ENCODE results near the gene TUT7. TPM values are rescaled to one million over a fixed set of nuclear protein-coding genes. Genes with fewer than 3 reads are reported as not detected.
"Not testable (repeated sequence)": the region's sequence is repeated elsewhere in the genome, so short reads cannot be mapped to it uniquely, and the experiment has no call there.

TUT7 gene
- total RNA-seq, 4 donors from 2014 or later = 36.8 to 99.9 (median 50.4) TPM

DNA sequence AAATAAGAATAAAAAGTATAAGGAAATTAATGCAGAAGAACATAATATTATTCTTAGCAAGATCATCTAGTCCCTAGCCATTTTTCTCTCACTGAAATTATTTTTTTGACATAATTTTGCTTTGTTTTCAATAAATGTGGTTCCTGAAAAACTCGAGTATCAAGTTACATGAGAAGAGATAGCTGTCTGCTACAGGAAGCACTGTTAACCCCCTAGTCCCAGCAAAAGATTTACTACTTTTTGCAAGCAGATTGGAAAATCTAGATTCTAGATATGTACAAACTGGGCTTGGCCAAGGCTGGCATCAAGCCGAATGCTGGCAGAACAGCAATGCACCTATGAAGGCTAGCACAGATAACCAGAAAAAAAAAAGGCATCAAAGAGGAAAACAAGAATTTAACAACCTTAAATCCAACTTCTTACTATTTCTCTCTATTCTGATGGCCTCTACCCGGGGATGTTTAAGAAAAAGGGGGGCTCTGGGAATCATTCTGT, 49.9 kb downstream of the TUT7 start:
- H3K4me3 ChIP-seq = no peak overlapping the region
- no peaks in the 10 kb centered on the region for H3K4me1 ChIP-seq
- TF ChIP-seq, protein P1, sequence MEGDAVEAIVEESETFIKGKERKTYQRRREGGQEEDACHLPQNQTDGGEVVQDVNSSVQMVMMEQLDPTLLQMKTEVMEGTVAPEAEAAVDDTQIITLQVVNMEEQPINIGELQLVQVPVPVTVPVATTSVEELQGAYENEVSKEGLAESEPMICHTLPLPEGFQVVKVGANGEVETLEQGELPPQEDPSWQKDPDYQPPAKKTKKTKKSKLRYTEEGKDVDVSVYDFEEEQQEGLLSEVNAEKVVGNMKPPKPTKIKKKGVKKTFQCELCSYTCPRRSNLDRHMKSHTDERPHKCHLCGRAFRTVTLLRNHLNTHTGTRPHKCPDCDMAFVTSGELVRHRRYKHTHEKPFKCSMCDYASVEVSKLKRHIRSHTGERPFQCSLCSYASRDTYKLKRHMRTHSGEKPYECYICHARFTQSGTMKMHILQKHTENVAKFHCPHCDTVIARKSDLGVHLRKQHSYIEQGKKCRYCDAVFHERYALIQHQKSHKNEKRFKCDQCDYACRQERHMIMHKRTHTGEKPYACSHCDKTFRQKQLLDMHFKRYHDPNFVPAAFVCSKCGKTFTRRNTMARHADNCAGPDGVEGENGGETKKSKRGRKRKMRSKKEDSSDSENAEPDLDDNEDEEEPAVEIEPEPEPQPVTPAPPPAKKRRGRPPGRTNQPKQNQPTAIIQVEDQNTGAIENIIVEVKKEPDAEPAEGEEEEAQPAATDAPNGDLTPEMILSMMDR (IDR thresholded peaks at IDR 0.05) = no peak
- H3K36me3 ChIP-seq = peaks cover 0 to 97% (median 0%) of the 10 kb centered on the region in 3 donors
- H3K27me3 ChIP-seq = no peaks in the 10 kb centered on the region
- no peak for DNase-seq
- H3K9me3 ChIP-seq = no peaks in the 10 kb centered on the region
- no peak overlapping the region for H3K27ac ChIP-seq

DNA sequence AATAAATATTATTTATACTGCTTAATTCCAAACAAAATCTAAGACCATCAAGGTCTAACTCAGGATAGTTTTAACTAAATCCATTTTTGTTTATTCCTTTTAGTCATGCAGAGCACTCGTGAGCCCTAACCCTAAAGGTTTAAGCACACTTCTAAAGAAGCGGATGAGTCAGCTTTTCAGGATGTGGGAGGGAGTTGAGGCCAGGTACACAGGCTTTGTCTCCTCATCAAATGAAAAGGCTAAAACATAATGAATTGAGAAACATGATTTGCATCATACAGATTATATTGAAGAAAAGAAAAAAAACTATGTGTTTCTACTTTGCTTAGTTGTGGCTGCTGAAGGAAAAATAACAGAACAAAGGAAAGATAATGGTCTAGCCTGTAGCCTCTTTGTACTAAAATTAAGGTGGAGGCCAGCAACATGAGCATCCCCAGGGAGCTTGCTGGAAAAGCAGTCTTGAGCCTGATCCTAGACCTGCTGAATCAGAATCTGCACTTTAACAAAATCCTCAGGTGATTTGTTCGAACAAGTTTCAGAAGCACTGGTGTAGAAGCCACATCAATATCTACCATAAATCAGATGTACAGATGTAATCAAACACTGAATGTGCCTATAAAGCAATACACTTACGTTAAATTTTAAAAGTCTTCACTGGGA, 50.8 kb downstream of the TUT7 start:
- no peak for DNase-seq
- no peaks in the 10 kb centered on the region for H3K4me1 ChIP-seq
- no peaks in the 10 kb centered on the region for H3K9me3 ChIP-seq
- H3K27ac ChIP-seq = no peak overlapping the region
- no peaks in the 10 kb centered on the region for H3K27me3 ChIP-seq
- peaks cover 0 to 97% (median 0%) of the 10 kb centered on the region in 3 donors for H3K36me3 ChIP-seq
- H3K4me3 ChIP-seq = no peak overlapping the region
- TF ChIP-seq, protein P1 (IDR thresholded peaks at IDR 0.05) = no peak

DNA sequence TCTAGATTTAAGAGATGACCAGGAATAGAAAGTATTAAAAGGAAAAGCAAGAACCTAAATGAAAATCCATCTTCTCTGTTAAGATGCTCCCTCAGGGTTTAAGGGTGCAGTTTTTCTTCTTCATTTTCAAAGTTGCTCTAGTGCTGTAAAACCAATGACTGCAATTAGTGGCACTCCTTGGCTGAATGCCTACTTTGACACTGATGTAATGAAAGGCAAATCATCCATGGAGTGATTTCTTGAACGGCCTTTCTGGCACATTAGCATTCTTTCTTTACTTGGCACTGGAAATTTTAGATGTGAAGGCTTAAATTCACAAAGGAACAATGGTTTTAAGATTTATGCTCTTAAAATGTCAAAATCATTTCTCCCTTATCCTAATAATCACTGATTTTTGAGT, 52.5 kb downstream of the TUT7 start:
- no peaks in the 10 kb centered on the region for H3K9me3 ChIP-seq
- TF ChIP-seq, protein P1 (IDR thresholded peaks at IDR 0.05) = no peak
- no peak for TF ChIP-seq POLR2A (IDR thresholded peaks at IDR 0.05)
- peaks cover 0 to 97% (median 0%) of the 10 kb centered on the region in 3 donors for H3K36me3 ChIP-seq

DNA sequence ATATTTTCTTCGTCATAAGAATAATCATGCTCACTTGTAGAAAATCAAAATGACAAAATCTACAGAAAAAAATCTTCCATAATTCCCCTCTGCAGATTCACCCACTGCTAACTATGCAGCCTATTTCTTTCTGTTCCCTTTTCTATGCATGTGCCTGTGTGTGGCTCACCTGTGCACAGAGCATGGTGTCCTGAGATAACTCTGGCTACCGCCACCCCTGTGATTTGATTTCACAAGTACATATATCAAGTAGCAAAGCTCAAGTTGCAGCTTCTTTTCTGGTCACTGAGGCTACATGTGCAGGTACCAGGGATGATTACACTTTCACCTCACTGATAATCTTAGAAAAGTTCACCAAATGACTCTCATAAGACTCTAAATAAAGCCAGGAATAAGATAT, 53.5 kb downstream of the TUT7 start:
- no peak overlapping the region for H3K27ac ChIP-seq
- TF ChIP-seq, protein P1 (IDR thresholded peaks at IDR 0.05) = no peak
- TF ChIP-seq POLR2A (IDR thresholded peaks at IDR 0.05) = no peak
- no peak overlapping the region for H3K4me3 ChIP-seq
- H3K36me3 ChIP-seq = peaks cover 0 to 97% (median 0%) of the 10 kb centered on the region in 3 donors
- H3K9me3 ChIP-seq = no peaks in the 10 kb centered on the region
- no peaks in the 10 kb centered on the region for H3K27me3 ChIP-seq
- H3K4me1 ChIP-seq = no peaks in the 10 kb centered on the region
- no peak for DNase-seq

More for the DNA sequence above, 52.5 kb downstream of the TUT7 start:
- no peaks in the 10 kb centered on the region for H3K4me1 ChIP-seq
- H3K4me3 ChIP-seq = no peak overlapping the region
- DNase-seq = no peak
- H3K27me3 ChIP-seq = no peaks in the 10 kb centered on the region
- no peak overlapping the region for H3K27ac ChIP-seq

DNA sequence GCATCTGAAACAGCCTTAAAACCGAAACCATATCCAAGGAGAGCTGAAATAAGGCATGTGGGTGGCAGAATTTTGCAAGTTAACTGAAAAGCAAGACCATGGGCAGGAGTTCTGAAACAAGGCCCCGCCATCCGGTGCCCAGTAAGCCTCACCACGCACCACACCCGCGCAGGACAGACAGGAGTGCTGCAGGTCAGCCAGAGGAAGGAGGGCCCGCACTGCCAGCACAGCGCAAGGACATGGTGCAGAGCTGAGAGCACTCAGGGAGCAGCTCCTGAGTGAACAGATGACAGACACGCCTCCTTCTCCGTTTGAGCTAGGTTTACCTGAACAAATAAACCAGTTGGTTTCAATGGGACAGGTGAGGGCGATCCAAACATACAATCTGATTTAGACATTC, 55.3 kb downstream of the TUT7 start:
- no peak overlapping the region for H3K4me3 ChIP-seq
- H3K4me1 ChIP-seq = no peaks in the 10 kb centered on the region
- DNase-seq = no peak
- H3K27me3 ChIP-seq = no peaks in the 10 kb centered on the region
- H3K9me3 ChIP-seq = no peaks in the 10 kb centered on the region
- peaks cover 0 to 81% (median 0%) of the 10 kb centered on the region in 3 donors for H3K36me3 ChIP-seq
- H3K27ac ChIP-seq = no peak overlapping the region
- TF ChIP-seq, protein P1 (IDR thresholded peaks at IDR 0.05) = no peak

DNA sequence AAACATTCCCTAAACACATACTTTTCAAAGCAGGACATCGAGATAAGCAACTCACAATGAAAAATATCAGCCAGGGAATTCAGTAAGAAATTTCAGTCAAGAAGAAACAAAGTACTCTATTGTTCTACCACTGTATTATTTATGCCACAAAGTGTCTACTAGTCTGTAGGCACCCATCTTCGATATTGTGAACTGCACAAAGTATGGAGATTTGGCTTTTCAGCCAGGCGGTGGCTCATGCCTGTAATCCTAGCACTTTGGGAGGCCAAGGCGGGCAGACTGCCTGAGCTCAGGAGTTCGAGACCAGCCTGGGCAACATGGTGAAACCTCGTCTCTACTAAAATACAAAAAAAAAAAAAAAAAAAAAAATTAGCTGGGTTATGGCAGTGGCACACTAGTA, 63.9 kb downstream of the TUT7 start:
- not testable (repeated sequence) for H3K27ac ChIP-seq, H3K4me3 ChIP-seq, DNase-seq, H3K4me1 ChIP-seq, H3K27me3 ChIP-seq, H3K9me3 ChIP-seq
- peaks cover 0 to 29% (median 0%) of the 10 kb centered on the region in 3 donors for H3K36me3 ChIP-seq

Measured in Peyer's patch (tissue), 4 donors.